NCI-H187 treated with DMSO at 0.1 percent for 48 hours (cell line): ENCODE data around the gene GOLGA6L2.
"Not testable (repeated sequence)": the region's sequence is repeated elsewhere in the genome, so short reads cannot be mapped to it uniquely, and the experiment has no call there.

ENCODE experiments used
- DNase-seq: peaks from one replicate; lab custom pipeline; 2025; lab: John Stamatoyannopoulos, UW

The GOLGA6L2 gene

GRCh38 chr15:23447107-23447500, at the start of gene GOLGA6L2:
GOLGA6L2 (minus strand) TSS chr15:23447243; CDS start chr15:23447181, 62 bp downstream.
- DNase-seq, result no peak

GRCh38 chr15:23484870-23485269, 37.8 kb upstream of the GOLGA6L2 start:
- DNase-seq, result no peak

DNA sequence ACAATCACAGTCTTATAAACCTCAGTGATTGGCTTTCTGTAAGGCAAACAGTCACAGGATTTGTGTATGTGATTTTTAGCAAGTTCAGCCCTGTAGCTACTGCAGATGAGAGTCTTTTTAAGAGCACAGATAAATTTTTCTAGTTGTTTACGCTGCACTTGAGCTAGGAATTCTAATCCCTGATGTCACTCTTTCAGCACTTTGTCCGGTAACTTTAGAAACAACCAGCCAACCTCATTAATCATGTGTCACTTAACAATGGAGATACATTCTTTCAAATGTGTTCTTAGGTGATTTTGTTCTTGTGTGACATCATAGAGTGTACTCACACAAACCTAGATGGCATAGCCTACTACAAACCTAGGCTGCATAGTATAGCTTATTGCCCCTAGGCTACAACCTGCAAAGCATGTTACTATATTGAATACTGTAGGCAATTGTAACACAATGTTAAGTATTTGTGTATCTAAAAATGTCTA, 36.8 kb upstream of the GOLGA6L2 start:
- DNase-seq, result no peak

DNA sequence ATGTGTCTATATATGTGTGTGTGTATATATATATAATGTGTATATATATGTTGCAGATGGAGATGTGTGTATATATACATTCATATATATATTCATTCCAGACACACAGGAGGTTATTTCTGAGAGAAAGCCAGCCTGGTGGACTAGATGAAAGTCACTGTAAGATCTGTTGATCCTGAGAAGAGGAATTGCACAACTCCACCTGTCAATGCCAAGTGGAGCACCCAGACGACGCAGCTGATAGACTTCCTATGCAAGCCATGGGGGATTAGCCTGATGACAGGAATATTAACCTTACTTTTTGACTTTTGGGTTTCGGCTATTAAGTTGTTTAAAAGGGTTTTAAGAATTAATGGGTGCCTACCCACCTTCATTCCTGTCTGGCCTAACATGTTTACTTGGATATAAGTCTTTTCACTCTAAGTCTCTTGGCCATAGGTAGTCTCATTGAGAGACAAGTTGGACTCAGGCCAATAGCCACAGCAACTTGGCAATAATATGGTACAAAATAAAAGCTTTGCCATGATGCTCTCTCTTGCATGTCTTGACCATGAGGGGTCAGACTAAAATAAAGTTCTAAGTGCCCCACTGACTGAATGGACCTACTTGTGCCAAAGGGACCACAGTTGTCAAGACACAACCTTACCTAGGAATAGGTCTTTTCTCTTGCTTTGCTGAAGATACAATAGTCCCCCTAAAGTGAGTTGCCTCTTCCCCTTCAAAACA, 35.9 kb upstream of the GOLGA6L2 start:
- DNase-seq, result no peak

GRCh38 chr15:23482228-23482627, 35.2 kb upstream of the GOLGA6L2 start:
- DNase-seq, result no peak

DNA sequence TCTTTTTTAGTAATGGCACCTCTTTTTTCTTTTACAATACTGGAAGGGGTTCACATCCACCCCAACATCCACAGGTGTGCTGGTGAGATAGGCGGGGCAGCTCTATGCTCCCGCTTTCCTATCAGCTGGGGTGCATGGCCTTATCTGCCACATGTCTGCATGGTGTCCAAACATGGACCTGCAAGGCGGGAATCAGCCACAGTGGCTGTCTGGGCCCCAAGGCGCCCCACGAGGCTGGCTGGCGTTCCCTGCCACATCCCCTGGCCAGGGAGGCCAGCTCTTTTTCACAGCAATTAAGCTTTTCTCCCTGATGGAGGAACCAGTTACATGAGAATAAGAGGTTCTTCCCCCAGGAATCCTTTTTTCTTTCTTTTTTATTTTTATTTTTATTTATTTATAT, 30.9 kb upstream of the GOLGA6L2 start:
- no peak for DNase-seq

DNA sequence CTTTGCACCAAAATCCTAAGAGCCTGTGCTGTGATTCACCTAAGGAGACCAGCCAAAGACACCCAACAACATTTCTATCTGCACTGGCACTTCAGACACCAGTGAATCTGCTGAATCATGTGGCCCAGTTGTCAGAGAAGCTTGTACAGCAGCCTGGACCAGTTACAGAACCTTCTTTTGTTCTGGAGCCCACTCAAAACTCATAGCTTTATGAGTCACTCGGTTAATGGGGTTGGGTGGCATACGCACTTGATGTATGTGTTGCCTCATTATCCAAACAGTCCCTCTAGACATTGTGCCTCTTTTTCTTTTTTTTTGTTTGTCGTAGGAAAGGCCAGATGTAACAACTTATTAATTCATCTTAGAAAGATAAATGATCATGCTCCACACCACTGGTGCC, 25.6 kb upstream of the GOLGA6L2 start:
- no peak for DNase-seq

DNA sequence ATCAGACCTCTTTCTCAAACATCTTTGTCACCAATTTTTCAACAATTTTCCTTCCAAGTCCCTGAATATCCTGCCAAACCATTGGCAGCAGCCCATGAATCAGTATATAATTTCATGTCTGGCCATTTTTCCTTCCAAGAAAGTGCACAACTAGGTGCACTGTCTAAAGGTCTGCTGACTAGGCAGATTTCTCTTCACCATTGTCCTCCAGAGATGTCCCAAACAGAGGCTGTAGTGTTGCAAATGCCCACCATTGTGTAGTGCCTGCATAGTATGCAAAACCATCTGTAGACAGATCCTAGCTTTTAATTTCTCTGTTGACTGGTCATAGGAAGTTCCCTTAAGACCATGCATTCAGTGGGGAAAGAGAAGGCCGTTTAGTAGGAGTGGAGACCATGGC, 25.0 kb upstream of the GOLGA6L2 start:
- no peak for DNase-seq

DNA sequence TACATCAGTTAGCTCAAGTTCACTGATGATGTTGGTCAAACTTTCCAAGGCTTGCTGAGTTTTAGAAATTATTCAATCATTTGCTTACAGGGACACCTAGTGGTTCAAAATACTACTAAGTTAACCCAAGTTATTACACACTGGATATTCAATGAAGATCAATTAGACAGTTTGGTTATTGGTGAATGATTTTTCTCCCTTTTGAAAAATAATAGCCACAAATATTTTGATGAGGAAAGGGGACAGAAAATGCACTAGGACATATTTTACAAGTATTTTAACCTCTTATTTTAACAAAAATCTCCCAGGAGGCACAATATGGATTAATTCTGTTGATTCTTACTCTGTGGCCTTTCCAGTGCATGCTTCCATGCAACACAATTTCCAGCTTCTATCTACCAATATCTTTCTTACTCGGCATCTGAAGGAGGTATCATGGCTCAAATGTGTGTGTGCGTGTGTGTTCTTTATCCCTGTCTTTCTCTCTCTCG, 20.1 kb upstream of the GOLGA6L2 start:
- DNase-seq, result no peak

DNA sequence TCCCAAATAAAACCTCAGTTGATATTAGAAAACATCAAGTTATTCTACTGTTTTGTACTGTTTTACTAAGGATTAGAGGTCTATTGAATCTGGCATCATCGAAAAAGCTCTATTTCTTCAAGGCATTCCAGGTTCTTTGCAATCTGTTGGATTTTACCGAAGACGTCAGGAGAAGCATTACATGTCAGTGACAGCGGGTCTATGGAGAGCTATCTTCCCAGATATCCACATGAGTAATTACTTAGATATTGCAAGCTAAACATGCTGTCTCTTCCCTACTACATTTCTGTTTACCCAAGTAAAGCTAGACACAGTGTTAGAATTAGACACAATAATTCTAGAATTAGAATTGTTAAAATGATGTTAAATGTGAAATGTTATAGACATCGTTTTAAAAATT, 10.8 kb upstream of the GOLGA6L2 start:
- no peak for DNase-seq

- no peak for DNase-seq
Observed at GRCh38 chr15:23446215-23447106, 582 bp downstream of the GOLGA6L2 start.

GRCh38 chr15:23444269-23444668, 2.8 kb downstream of the GOLGA6L2 start:
- DNase-seq, result no peak

- DNase-seq, result no peak
Observed at GRCh38 chr15:23441204-23441603, 5.8 kb downstream of the GOLGA6L2 start.

DNA sequence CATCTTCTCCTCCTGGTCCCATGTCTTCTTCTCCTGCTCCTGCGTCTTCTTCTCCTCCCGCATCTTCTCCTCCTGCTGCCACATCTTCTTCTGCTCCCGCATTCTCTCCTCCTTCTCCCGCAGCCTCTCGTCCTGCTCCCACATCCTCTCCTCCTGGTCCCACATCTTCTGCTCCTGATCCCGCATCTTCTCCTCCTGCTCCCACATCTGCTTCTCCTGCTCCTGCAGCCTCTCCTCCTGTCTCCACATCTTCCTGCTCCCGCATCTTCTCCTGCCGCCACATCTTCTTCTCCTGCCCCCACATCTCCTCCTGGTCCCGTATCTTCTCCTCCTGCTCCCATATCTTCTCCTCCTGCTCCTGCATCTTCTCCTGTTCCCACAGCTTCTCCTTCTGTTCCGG, 6.4 kb downstream of the GOLGA6L2 start:
- no peak for DNase-seq

GRCh38 chr15:23439513-23439912, 7.5 kb downstream of the GOLGA6L2 start:
- no peak for DNase-seq

GRCh38 chr15:23438816-23439466, 8.1 kb downstream of the GOLGA6L2 start:
- DNase-seq, result no peak

DNA sequence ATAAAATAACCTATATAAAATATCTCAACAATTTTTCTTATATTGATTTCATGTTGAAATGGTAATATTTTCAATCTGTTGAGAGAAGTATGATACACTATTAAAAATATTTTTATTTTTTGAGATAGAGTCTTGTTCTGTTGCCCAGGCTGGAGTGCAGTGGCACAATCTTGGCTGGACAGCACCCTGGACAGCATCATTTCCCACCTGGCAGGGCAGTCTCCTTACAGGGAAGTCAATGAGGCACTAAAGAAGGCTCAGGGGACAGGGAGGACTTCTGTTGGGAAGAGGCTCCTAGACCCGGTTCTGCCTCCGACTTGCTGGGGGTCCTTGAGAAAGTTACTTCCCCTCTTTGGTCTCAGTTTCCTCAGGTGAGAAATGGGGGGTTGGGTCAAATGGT, 9.4 kb downstream of the GOLGA6L2 start:
- DNase-seq, result no peak

GRCh38 chr15:23437146-23437545, 9.9 kb downstream of the GOLGA6L2 start:
- no peak for DNase-seq

DNA sequence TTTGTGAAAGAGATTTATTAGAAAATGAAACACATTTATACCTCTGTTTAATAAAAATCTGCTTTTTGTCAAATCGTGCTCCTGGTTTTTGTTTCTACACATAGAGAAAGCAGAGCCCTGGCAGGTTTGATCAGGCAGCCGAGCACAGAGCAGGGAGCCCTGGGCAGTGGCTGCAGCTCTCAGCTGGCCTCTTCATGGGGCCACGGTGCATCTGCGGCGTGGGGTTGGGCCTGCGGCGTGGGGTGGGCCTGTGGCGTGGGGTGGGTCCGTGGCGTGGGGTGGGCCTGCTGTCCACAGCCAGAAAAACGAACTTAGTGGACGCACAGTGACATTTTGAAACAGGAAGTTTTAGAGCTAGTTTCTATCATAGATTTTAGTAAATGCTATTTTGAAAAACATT, 10.6 kb downstream of the GOLGA6L2 start:
- no peak for DNase-seq

DNA sequence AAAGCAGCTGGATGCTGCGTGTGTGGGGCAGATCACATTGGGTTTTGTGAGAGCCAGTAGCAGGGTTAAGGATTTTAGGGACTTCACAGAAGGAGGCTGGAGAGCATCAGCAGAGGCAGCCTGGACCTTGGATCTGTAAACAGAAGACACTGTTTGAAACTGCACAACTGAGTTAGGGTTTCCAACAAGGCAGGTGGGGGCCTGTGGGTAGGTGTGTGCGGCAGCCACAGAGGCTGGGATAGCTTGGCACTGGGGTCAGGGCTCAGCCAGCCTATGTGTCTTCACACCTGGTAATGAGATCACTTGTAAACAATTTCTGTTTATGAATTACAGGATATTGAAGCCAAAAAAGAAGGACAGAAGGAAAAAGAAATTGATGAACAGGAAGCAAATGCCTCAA, 12.3 kb downstream of the GOLGA6L2 start:
- not testable (repeated sequence) for DNase-seq

DNA sequence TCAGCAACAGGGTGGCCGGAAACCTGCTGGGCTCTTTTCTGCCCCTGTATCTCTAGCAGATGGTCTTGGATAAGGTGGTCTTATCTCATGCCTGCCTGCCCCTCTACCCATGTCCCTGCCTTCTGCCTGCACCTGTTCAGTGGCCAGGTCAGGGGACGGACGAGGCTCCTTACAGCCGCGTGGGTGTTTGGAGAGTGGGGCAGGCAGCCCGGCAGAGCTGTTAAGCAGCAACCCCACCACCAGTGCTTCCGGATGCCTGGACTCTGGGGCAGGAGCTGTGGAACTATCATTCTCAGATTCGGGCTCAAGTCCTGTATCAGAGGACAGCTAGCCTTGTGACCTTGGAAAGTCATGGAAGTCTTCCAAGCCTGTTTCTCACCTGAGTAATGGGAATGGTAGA, 21.7 kb downstream of the GOLGA6L2 start:
- DNase-seq, result not testable (repeated sequence)

GRCh38 chr15:23424111-23424904, 22.7 kb downstream of the GOLGA6L2 start:
- no peak for DNase-seq
